ENCODE measurements around the gene HLCS. TPM values are rescaled to one million over a fixed set of nuclear protein-coding genes. Genes with fewer than 3 reads are reported as not detected.

Gene HLCS
- polyA plus RNA-seq, 1 donor (not counting 4 experiments of a cell fraction or from before 2014, with no cell fraction given): 11.5 TPM

- Histone ChIP-seq H3K79me2 (ENCODE audit: control insufficient read depth, insufficient read depth, low read length) (no peaks in the 10 kb centered on the region), H3K4me3 (ENCODE audit: control insufficient read depth in 2 of 3, extremely low read depth in 1 of 3, insufficient read depth in 2 of 3, low read depth in 1 of 3, low read length in 3 of 3) (no peak overlapping the region), H2AFZ (ENCODE audit: control insufficient read depth, low read length) (no peak overlapping the region), H3K27me3 (ENCODE audit: control insufficient read depth, extremely low read depth, insufficient read depth, low read length) (no peaks in the 10 kb centered on the region), H3K9me3 (ENCODE audit: control insufficient read depth, low read depth, low read length) (no peaks in the 10 kb centered on the region), H3K4me2 (ENCODE audit: control insufficient read depth, extremely low read depth, insufficient read depth, low read depth, low read length) (no peak overlapping the region), H3K9me1 (ENCODE audit: control insufficient read depth, extremely low read depth, insufficient read depth, low read length) (no peaks in the 10 kb centered on the region), H3K4me1 (ENCODE audit: control insufficient read depth, extremely low read depth, insufficient read depth, low read length) (peaks cover 12% of the 10 kb centered on the region), H3K27ac (ENCODE audit: control insufficient read depth, insufficient read depth, low read length) (no peak overlapping the region), H3K9ac (ENCODE audit: control insufficient read depth, extremely low read depth, insufficient read depth, low read length) (no peak overlapping the region), H3K36me3 (ENCODE audit: control insufficient read depth in 2 of 2, extremely low read depth in 1 of 2, insufficient read depth in 2 of 2, low read length in 2 of 2) (no peaks in the 10 kb centered on the region), H4K20me1 (ENCODE audit: control insufficient read depth, extremely low read depth, insufficient read depth, low read length) (no peaks in the 10 kb centered on the region)
- dilution Hi-C loops (cut with MboI; ENCODE audit: extremely low pct_ligation_motif_present, low sequenced_read_pairs): no loop called here
- TF ChIP-seq EZH2 (IDR thresholded peaks at IDR 0.05; ENCODE audit: low read length) (no peak), CTCF (optimal IDR thresholded peaks at IDR 0.05 in 1 of 3, IDR thresholded peaks at IDR 0.05 in 1 of 3, conservative IDR thresholded peaks at IDR 0.05 in 1 of 3; ENCODE audit: extremely low read depth in 1 of 3, insufficient read depth in 2 of 3, low read length in 3 of 3) (no peak)
- DNase-seq (ENCODE audit: low read depth, low spot score) (no peak), FAIRE-seq (no peak)
These were observed 50.7 kb downstream of the HLCS start for GRCh38 chr21:36915696-36916245.

- TF ChIP-seq CTCF (optimal IDR thresholded peaks at IDR 0.05 in 1 of 3, IDR thresholded peaks at IDR 0.05 in 1 of 3, conservative IDR thresholded peaks at IDR 0.05 in 1 of 3; ENCODE audit: extremely low read depth in 1 of 3, insufficient read depth in 2 of 3, low read length in 3 of 3) (no peak), EZH2 (IDR thresholded peaks at IDR 0.05; ENCODE audit: low read length) (no peak)
- no peaks in the 10 kb centered on the region for H3K9me1 ChIP-seq (ENCODE audit: control insufficient read depth, extremely low read depth, insufficient read depth, low read length)
- dilution Hi-C loops (cut with MboI; ENCODE audit: extremely low pct_ligation_motif_present, low sequenced_read_pairs): no loop called here
These were observed 51.3 kb downstream of the HLCS start for GRCh38 chr21:36915014-36915695.

More at GRCh38 chr21:36915014-36915695, 51.3 kb downstream of the HLCS start:
- H3K36me3 ChIP-seq (ENCODE audit: control insufficient read depth in 2 of 2, extremely low read depth in 1 of 2, insufficient read depth in 2 of 2, low read length in 2 of 2): no peaks in the 10 kb centered on the region
- H3K4me1 ChIP-seq (ENCODE audit: control insufficient read depth, extremely low read depth, insufficient read depth, low read length): peaks cover 19% of the 10 kb centered on the region
- no peak overlapping the region for H2AFZ ChIP-seq (ENCODE audit: control insufficient read depth, low read length)
- H3K27ac ChIP-seq (ENCODE audit: control insufficient read depth, insufficient read depth, low read length): no peak overlapping the region
- no peak overlapping the region for H3K9ac ChIP-seq (ENCODE audit: control insufficient read depth, extremely low read depth, insufficient read depth, low read length)
- no peaks in the 10 kb centered on the region for H4K20me1 ChIP-seq (ENCODE audit: control insufficient read depth, extremely low read depth, insufficient read depth, low read length)
- no peak overlapping the region for H3K4me3 ChIP-seq (ENCODE audit: control insufficient read depth in 2 of 3, extremely low read depth in 1 of 3, insufficient read depth in 2 of 3, low read depth in 1 of 3, low read length in 3 of 3)
- no peaks in the 10 kb centered on the region for H3K9me3 ChIP-seq (ENCODE audit: control insufficient read depth, low read depth, low read length)
- no peaks in the 10 kb centered on the region for H3K27me3 ChIP-seq (ENCODE audit: control insufficient read depth, extremely low read depth, insufficient read depth, low read length)
- H3K4me2 ChIP-seq (ENCODE audit: control insufficient read depth, extremely low read depth, insufficient read depth, low read depth, low read length): no peak overlapping the region
- DNase-seq (ENCODE audit: low read depth, low spot score): no peak
- FAIRE-seq: no peak
- no peaks in the 10 kb centered on the region for H3K79me2 ChIP-seq (ENCODE audit: control insufficient read depth, insufficient read depth, low read length)
